Activated CD4-positive, alpha-beta T cell treated with anti-CD3 and anti-CD28 coated beads, Interleukin-2, amount 10 ng/mL, durations not matched to agents 7 days and 5 days (primary cell): ENCODE data around the gene MACROD2. TPM values are rescaled to one million over a fixed set of nuclear protein-coding genes. Genes with fewer than 3 reads are reported as not detected.

ENCODE experiments used
- CTCF ChIA-PET: fragments of 350-600 bp; sonication (Branson Sonifier 250); formaldehyde crosslinking; loops from one replicate; lab custom pipeline; 2021; ENCODE audit warnings: antibody characterized with exemption; lab: Charles Lee
- POLR2A ChIA-PET: fragments of 350-600 bp; sonication (Branson Sonifier 250); formaldehyde crosslinking; loops from one replicate; lab custom pipeline; 2021; ENCODE audit warnings: antibody characterized with exemption; lab: Charles Lee
- DNase-seq: peaks from one replicate; pipeline ENCODE4 v3.0.0-alpha.2; 2020
- H3K27ac Mint-ChIP-seq: one replicate; pipeline ENCODE4 v1.8.0; 2021; ENCODE audit warnings: mild to moderate bottlenecking, moderate library complexity, mixed read lengths
- H3K27me3 Mint-ChIP-seq: one replicate; pipeline ENCODE4 v1.8.0; 2021; ENCODE audit warnings: mixed read lengths
- H3K36me3 Mint-ChIP-seq: one replicate; pipeline ENCODE4 v1.8.0; 2021; ENCODE audit warnings: low read depth, mixed read lengths
- H3K4me1 Mint-ChIP-seq: one replicate; pipeline ENCODE4 v1.8.0; 2021; ENCODE audit warnings: mixed read lengths
- H3K4me3 Mint-ChIP-seq: one replicate; pipeline ENCODE4 v1.8.0; 2021; ENCODE audit warnings: mild to moderate bottlenecking, moderate library complexity, mixed read lengths
- H3K9me3 Mint-ChIP-seq: one replicate; pipeline ENCODE4 v1.8.0; 2021; ENCODE audit warnings: mixed read lengths
- total RNA-seq, 2 experiments: library from RNA; stranded (reverse); gene quantifications; one replicate each; pipeline ENCODE4 v1.2.3, GENCODE V29; 2021

The MACROD2 gene
- total RNA-seq, 2 experiments from 2014 or later = not detected

DNA sequence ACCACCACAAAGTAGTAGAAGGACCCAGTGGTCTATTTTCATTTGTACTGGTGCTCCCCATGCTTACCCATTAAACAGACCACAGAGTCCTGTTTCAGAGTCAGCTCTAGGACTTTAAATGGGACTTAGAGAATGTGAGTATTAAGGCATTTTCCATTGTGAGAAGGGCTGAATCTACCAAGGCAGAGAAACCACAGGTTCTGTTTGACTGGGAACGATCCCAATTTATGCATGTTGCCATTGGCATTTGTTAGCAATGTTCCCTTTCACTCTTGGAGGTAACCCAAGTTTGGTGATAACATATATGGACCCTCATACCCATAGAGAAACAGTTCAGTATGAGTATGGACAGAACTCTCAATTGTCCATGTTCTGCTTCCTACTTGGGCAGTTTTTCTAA is 1905.1 kb downstream of the MACROD2 start:
- no peak overlapping the region for H3K4me3 Mint-ChIP-seq
- DNase-seq = no peak
- peaks cover 4% of the 10 kb centered on the region for H3K27me3 Mint-ChIP-seq
- H3K27ac Mint-ChIP-seq = no peak overlapping the region
- peaks cover 8% of the 10 kb centered on the region for H3K4me1 Mint-ChIP-seq
- no peaks in the 10 kb centered on the region for H3K36me3 Mint-ChIP-seq
- ChIA-PET CTCF (no interaction called here), POLR2A (no interaction called here)
- no peaks in the 10 kb centered on the region for H3K9me3 Mint-ChIP-seq

GRCh38 chr20:15902493-15902892 is 1907.2 kb downstream of the MACROD2 start:
- Mint-ChIP-seq H3K4me1 (no peaks in the 10 kb centered on the region), H3K4me3 (no peak overlapping the region), H3K36me3 (no peaks in the 10 kb centered on the region), H3K9me3 (no peaks in the 10 kb centered on the region), H3K27ac (no peak overlapping the region), H3K27me3 (no peaks in the 10 kb centered on the region)
- CTCF ChIA-PET = no interaction called here
- DNase-seq = no peak
- POLR2A ChIA-PET = no interaction called here

GRCh38 chr20:15905661-15906060 is 1910.3 kb downstream of the MACROD2 start:
- no peak for DNase-seq
- Mint-ChIP-seq H3K27me3 (no peaks in the 10 kb centered on the region), H3K27ac (no peak overlapping the region), H3K4me1 (no peaks in the 10 kb centered on the region), H3K9me3 (peaks cover 2% of the 10 kb centered on the region), H3K36me3 (no peaks in the 10 kb centered on the region), H3K4me3 (no peak overlapping the region)
- ChIA-PET CTCF (no interaction called here), POLR2A (no interaction called here)

DNA sequence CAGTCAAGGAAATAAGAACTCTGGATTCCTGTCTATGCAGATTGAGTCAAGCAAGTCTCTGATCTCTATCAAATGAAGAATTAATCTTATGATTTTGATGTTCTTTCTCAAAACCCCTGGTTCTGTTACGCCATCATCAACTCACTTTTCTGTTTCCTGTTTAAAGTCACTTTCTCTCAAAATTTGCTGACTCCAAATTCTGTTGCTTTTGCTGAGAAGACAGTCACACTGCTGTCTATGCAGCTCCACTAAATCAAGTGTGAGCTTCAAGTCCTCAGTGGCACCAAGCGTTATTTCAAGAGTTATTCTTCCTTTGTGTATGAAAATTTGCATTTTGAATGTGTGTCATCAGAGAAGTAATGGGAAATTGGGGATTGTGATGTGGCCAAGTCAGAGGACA is 1914.7 kb downstream of the MACROD2 start:
- H3K36me3 Mint-ChIP-seq = no peaks in the 10 kb centered on the region
- H3K4me1 Mint-ChIP-seq = no peaks in the 10 kb centered on the region
- peaks cover 4% of the 10 kb centered on the region for H3K9me3 Mint-ChIP-seq
- CTCF ChIA-PET = no interaction called here
- DNase-seq = no peak
- no peak overlapping the region for H3K27ac Mint-ChIP-seq
- H3K4me3 Mint-ChIP-seq = no peak overlapping the region
- POLR2A ChIA-PET = no interaction called here
- H3K27me3 Mint-ChIP-seq = no peaks in the 10 kb centered on the region

DNA sequence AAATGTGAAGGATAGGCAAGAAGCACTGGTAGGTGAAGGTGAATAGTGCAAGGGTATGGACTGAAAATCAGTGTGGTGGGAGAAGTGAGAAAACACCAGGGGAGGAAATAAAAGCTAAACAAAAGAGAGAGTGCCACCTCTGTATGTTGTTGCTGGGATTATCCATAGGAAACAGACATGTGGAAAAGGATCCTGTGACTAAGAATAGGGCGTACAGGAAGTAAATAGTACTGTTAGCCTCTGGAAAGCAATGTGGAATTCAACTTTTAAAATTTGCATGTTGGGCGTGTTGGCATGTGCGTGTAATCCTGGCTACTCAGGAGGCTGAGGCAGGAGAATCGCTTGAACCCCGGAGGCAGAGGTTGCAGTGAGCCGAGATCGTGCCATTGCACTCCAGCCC is 1916.3 kb downstream of the MACROD2 start:
- no peaks in the 10 kb centered on the region for H3K4me1 Mint-ChIP-seq
- peaks cover 4% of the 10 kb centered on the region for H3K9me3 Mint-ChIP-seq
- no peaks in the 10 kb centered on the region for H3K27me3 Mint-ChIP-seq
- H3K4me3 Mint-ChIP-seq = no peak overlapping the region
- H3K27ac Mint-ChIP-seq = no peak overlapping the region
- no peak for DNase-seq
- POLR2A ChIA-PET = no interaction called here
- H3K36me3 Mint-ChIP-seq = no peaks in the 10 kb centered on the region
- CTCF ChIA-PET = no interaction called here

- Mint-ChIP-seq H3K27me3 (no peaks in the 10 kb centered on the region), H3K27ac (no peak overlapping the region)
- CTCF ChIA-PET = no interaction called here
These were observed 1918.2 kb downstream of the MACROD2 start for GRCh38 chr20:15913391-15914025.

GRCh38 chr20:15916623-15917022 is 1921.3 kb downstream of the MACROD2 start:
- no peaks in the 10 kb centered on the region for H3K27me3 Mint-ChIP-seq
- ChIA-PET CTCF (no interaction called here), POLR2A (no interaction called here)
- H3K4me3 Mint-ChIP-seq = no peak overlapping the region
- no peaks in the 10 kb centered on the region for H3K36me3 Mint-ChIP-seq
- no peaks in the 10 kb centered on the region for H3K9me3 Mint-ChIP-seq
- no peak for DNase-seq
- H3K27ac Mint-ChIP-seq = no peak overlapping the region
- H3K4me1 Mint-ChIP-seq = no peaks in the 10 kb centered on the region

More at GRCh38 chr20:15913391-15914025, 1918.2 kb downstream of the MACROD2 start:
- DNase-seq = no peak
- no peaks in the 10 kb centered on the region for H3K36me3 Mint-ChIP-seq
- peaks cover 3% of the 10 kb centered on the region for H3K9me3 Mint-ChIP-seq
- no peaks in the 10 kb centered on the region for H3K4me1 Mint-ChIP-seq
- POLR2A ChIA-PET = no interaction called here
- H3K4me3 Mint-ChIP-seq = no peak overlapping the region

GRCh38 chr20:15917283-15917682 is 1922.0 kb downstream of the MACROD2 start:
- no peak overlapping the region for H3K27ac Mint-ChIP-seq
- ChIA-PET CTCF (no interaction called here), POLR2A (no interaction called here)
- no peaks in the 10 kb centered on the region for H3K27me3 Mint-ChIP-seq
- H3K4me3 Mint-ChIP-seq = no peak overlapping the region
- DNase-seq = no peak
- H3K36me3 Mint-ChIP-seq = no peaks in the 10 kb centered on the region
- no peaks in the 10 kb centered on the region for H3K4me1 Mint-ChIP-seq
- H3K9me3 Mint-ChIP-seq = no peaks in the 10 kb centered on the region

DNA sequence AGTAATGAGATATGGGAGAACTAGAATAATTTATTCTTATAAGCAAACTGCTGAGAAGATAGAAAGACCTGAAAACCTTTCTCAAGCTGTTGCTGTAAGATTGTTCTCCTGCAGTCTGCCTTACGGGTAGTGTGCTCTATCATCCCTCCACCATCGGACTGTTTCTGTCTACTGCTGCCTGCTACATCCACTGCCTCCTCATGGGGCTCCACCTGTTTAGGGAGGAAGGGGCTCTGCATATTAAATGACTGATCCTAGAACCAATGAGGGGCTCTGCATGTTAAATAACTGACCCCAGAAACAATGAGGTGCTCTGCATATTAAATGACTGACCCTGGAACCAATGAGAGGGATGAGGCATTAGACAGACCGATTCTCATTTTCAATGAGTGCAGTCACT is 1923.3 kb downstream of the MACROD2 start:
- H3K27ac Mint-ChIP-seq = no peak overlapping the region
- CTCF ChIA-PET = no interaction called here

DNA sequence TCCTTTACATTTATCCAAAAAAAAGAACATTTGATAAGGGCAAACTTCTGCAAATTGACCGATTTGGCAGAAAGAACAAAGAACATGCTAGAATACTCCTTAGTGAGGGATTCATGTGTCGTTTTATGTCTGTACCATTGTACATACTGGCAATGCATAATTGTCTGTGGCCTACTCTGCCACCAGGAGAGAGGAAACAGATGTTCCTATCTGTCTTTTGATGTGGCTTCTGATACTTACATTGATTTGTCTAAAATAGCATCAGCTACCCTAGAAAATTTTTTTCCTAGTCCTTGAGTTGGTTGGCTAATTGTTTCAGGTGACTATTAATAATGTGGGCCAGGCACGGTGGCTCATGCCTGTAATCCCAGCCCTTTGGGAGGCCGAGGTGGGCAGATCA is 1923.8 kb downstream of the MACROD2 start:
- Mint-ChIP-seq H3K36me3 (no peaks in the 10 kb centered on the region), H3K27ac (no peak overlapping the region), H3K4me1 (no peaks in the 10 kb centered on the region), H3K27me3 (no peaks in the 10 kb centered on the region), H3K4me3 (no peak overlapping the region), H3K9me3 (no peaks in the 10 kb centered on the region)
- no peak for DNase-seq
- CTCF ChIA-PET = no interaction called here
- POLR2A ChIA-PET = no interaction called here

More for the DNA sequence above, 1923.3 kb downstream of the MACROD2 start:
- DNase-seq = no peak
- H3K4me1 Mint-ChIP-seq = no peaks in the 10 kb centered on the region
- POLR2A ChIA-PET = no interaction called here
- no peaks in the 10 kb centered on the region for H3K27me3 Mint-ChIP-seq
- no peaks in the 10 kb centered on the region for H3K9me3 Mint-ChIP-seq
- no peak overlapping the region for H3K4me3 Mint-ChIP-seq
- H3K36me3 Mint-ChIP-seq = no peaks in the 10 kb centered on the region

GRCh38 chr20:15921930-15922329 is 1926.6 kb downstream of the MACROD2 start:
- ChIA-PET POLR2A (no interaction called here), CTCF (no interaction called here)
- H3K27ac Mint-ChIP-seq = no peak overlapping the region
- no peak for DNase-seq
- no peak overlapping the region for H3K4me3 Mint-ChIP-seq
- H3K27me3 Mint-ChIP-seq = no peaks in the 10 kb centered on the region
- H3K9me3 Mint-ChIP-seq = no peaks in the 10 kb centered on the region
- H3K36me3 Mint-ChIP-seq = no peaks in the 10 kb centered on the region
- H3K4me1 Mint-ChIP-seq = no peaks in the 10 kb centered on the region

DNA sequence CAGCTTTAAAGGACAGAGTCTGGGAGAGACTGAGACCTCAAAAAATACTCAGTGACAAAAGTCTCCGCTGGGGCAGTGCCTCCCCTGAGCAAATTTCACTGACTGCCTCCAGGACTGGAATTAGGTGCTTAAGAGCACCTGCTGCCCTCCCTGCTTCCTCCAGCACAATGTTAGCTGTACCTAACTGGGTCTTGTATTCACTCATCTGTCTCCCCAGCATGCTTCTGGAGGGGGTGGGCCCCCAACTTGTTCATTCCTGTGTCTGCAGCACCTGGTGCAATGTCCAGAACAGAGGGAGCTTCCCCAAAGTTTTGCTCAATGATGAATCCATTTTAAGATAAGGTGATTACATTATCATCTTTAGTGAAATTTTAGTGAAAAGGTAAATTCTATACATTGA is 1927.2 kb downstream of the MACROD2 start:
- CTCF ChIA-PET = no interaction called here
- DNase-seq = no peak
- H3K36me3 Mint-ChIP-seq = no peaks in the 10 kb centered on the region
- no peak overlapping the region for H3K27ac Mint-ChIP-seq
- H3K4me1 Mint-ChIP-seq = no peaks in the 10 kb centered on the region
- POLR2A ChIA-PET = no interaction called here
- no peaks in the 10 kb centered on the region for H3K9me3 Mint-ChIP-seq
- no peak overlapping the region for H3K4me3 Mint-ChIP-seq
- no peaks in the 10 kb centered on the region for H3K27me3 Mint-ChIP-seq

DNA sequence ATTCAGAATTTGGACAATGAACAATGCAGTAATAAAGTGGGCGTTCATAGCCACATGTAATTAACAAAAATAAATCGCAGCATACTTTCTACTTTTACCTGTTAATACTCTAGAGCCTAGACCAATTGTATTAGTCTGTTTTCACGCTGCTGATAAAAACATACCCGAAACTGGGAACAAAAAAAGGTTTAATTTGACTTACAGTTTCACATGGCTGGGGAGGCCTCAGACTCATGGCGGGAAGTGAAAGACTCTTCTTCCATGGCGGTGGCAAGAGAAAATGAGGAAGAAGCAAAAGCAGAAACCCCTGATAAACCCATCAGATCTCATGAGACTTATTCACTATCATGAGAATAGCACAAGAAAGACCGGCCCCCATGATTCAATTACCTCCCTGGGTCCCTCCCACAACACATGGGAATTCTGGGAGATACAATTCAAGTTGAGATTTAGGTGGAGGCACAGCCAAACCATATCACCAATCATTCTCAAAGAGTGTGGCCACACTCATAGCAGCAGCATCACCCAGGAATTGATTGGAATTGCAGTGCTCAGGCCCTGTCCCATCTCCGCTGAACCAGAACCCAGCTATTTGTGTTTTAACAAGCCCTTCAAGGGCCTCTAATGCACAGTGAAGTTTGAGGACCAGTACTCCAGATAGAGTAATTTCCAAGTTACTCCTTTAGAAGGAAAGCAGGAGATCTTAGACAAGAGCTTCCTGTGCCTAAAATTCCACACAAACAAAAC is 1927.9 kb downstream of the MACROD2 start:
- DNase-seq = no peak
- ChIA-PET POLR2A (no interaction called here), CTCF (no interaction called here)
- no peaks in the 10 kb centered on the region for H3K9me3 Mint-ChIP-seq
- H3K36me3 Mint-ChIP-seq = no peaks in the 10 kb centered on the region
- no peak overlapping the region for H3K4me3 Mint-ChIP-seq
- no peak overlapping the region for H3K27ac Mint-ChIP-seq
- H3K27me3 Mint-ChIP-seq = no peaks in the 10 kb centered on the region
- no peaks in the 10 kb centered on the region for H3K4me1 Mint-ChIP-seq

DNA sequence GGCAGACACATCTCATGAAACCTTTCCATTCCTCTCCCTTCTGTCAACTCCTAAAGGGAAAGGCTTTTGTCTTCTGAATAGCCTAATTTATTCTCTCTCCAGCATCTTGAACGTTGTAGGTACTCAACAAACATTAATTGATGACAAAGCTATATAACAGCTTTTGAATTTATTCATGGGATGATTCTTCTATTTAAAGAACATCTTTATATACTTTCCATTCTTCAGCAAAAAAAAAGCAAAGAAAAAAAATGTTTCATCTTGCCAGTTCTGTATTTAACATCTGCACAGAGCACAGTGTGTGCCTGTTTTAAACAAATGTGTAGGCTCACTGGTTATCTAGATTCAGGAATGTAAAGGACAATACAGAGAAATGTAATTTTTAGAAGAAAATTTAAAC is 1929.2 kb downstream of the MACROD2 start:
- no peaks in the 10 kb centered on the region for H3K9me3 Mint-ChIP-seq
- H3K4me3 Mint-ChIP-seq = no peak overlapping the region
- ChIA-PET CTCF (no interaction called here), POLR2A (no interaction called here)
- no peaks in the 10 kb centered on the region for H3K36me3 Mint-ChIP-seq
- DNase-seq = no peak
- H3K27me3 Mint-ChIP-seq = no peaks in the 10 kb centered on the region
- no peaks in the 10 kb centered on the region for H3K4me1 Mint-ChIP-seq
- H3K27ac Mint-ChIP-seq = no peak overlapping the region
